HCT116 (cell line): ENCODE data around the gene TOMM70.

Experiments used
- EZH2 ChIP-seq: fragments of 200-600 bp; sonication (generic); IDR thresholded peaks from 2 replicates; pipeline ENCODE4 v1.6.1; 2017; ENCODE audit warnings: antibody characterized with exemption, mixed run types
- SIN3A ChIP-seq: IDR thresholded peaks from 2 replicates; pipeline ENCODE4 v1.6.1; 2012; ENCODE audit warnings: low read depth

GRCh38 chr3:100330651-100331050 lies 70.2 kb downstream of the TOMM70 start:
- TF ChIP-seq EZH2 (no peak), SIN3A (no peak)
